HG03460 (cell line): ENCODE data around the gene LRCH3.
"Not testable (repeated sequence)": the region's sequence is repeated elsewhere in the genome, so short reads cannot be mapped to it uniquely, and the experiment has no call there.

Experiments used
- ATAC-seq: cut with Tn5 transposase; IDR thresholded peaks from one replicate; pipeline ENCODE4 v1.9.1; 2021; ENCODE audit not compliant: unreplicated experiment

Gene LRCH3

GRCh38 chr3:197882586-197882985 is 91.5 kb downstream of the LRCH3 start:
- ATAC-seq: no peak

- no peak for ATAC-seq
These were observed 92.5 kb downstream of the LRCH3 start for GRCh38 chr3:197883541-197883940.

GRCh38 chr3:197884330-197884729 is 93.3 kb downstream of the LRCH3 start:
- ATAC-seq: not testable (repeated sequence)

GRCh38 chr3:197886052-197886451 is 95.0 kb downstream of the LRCH3 start:
- ATAC-seq: not testable (repeated sequence)

GRCh38 chr3:197887430-197888053 is 96.5 kb downstream of the LRCH3 start:
- ATAC-seq: not testable (repeated sequence)

GRCh38 chr3:197888511-197888910 is 97.5 kb downstream of the LRCH3 start:
- ATAC-seq: no peak

GRCh38 chr3:197889204-197889930 is 98.3 kb downstream of the LRCH3 start:
- no peak for ATAC-seq

- no peak for ATAC-seq
These were observed 99.6 kb downstream of the LRCH3 start for GRCh38 chr3:197890693-197891092.

GRCh38 chr3:197892162-197892561 is 101.1 kb downstream of the LRCH3 start:
- no peak for ATAC-seq

- no peak for ATAC-seq
These were observed 105.4 kb downstream of the LRCH3 start for GRCh38 chr3:197896421-197896820.

- no peak for ATAC-seq
These were observed 108.9 kb downstream of the LRCH3 start for GRCh38 chr3:197899833-197900478.

GRCh38 chr3:197901626-197902025 is 110.6 kb downstream of the LRCH3 start:
- ATAC-seq: no peak

- peak; percentile 71 for ATAC-seq
These were observed 115.2 kb downstream of the LRCH3 start for GRCh38 chr3:197906023-197906849.

- no peak for ATAC-seq
These were observed 115.8 kb downstream of the LRCH3 start for GRCh38 chr3:197906850-197907187.

GRCh38 chr3:197907196-197907595 is 116.1 kb downstream of the LRCH3 start:
- no peak for ATAC-seq

GRCh38 chr3:197908550-197908949 is 117.5 kb downstream of the LRCH3 start:
- not testable (repeated sequence) for ATAC-seq

GRCh38 chr3:197908957-197909701 is 118.1 kb downstream of the LRCH3 start:
- no peak for ATAC-seq

GRCh38 chr3:197912741-197913476 is 121.9 kb downstream of the LRCH3 start:
- ATAC-seq: no peak

- ATAC-seq: no peak
These were observed 122.8 kb downstream of the LRCH3 start for GRCh38 chr3:197913641-197914380.
